Lower lobe of right lung (tissue), 2 donors: ENCODE data around the gene FGF6. TPM values are rescaled to one million over a fixed set of nuclear protein-coding genes. Genes with fewer than 3 reads are reported as not detected.

Source experiments
- ATAC-seq, 2 donors: fragments of 200-7000 bp; cut with Tn5 transposase; one replicate each; pipeline ENCODE4 v1.9.1; 2020 to 2022; ENCODE audit warnings: mild to moderate bottlenecking in 2 of 2, moderate library complexity in 2 of 2
- DNase-seq: peaks from one replicate; pipeline ENCODE4 v3.0.0-alpha.2; 2020
- H3K27ac ChIP-seq: fragments of 200-600 bp; one replicate; pipeline ENCODE4 v1.8.0; 2022
- H3K27me3 ChIP-seq: fragments of 200-600 bp; one replicate; pipeline ENCODE4 v1.8.0; 2022; ENCODE audit warnings: low read depth
- H3K36me3 ChIP-seq: fragments of 200-600 bp; one replicate; pipeline ENCODE4 v1.8.0; 2022; ENCODE audit warnings: mild to moderate bottlenecking
- H3K4me1 ChIP-seq: fragments of 200-600 bp; one replicate; pipeline ENCODE4 v1.8.0; 2022
- H3K4me3 ChIP-seq: fragments of 200-600 bp; one replicate; pipeline ENCODE4 v1.8.0; 2022; ENCODE audit warnings: mild to moderate bottlenecking
- H3K9me3 ChIP-seq: fragments of 200-600 bp; one replicate; pipeline ENCODE4 v1.8.0; 2022
- intact Hi-C: fragments of 100-400 bp; cut with DNase I; formaldehyde crosslinking; loops from one replicate; pipeline ENCODE4 v1.11.0; 2022
- total RNA-seq: library from RNA; stranded (reverse); fragmentation: NEBNext Ultra II Directional; extraction: Animal tissue kit (Norgen Biotek cat#: 25700); gene quantifications from one replicate; pipeline ENCODE4 v1.2.1, GENCODE V29; 2021
- TF ChIP-seq, protein P1 (sequence below): fragments of 200-600 bp; IDR thresholded peaks from one replicate; pipeline ENCODE4 v1.8.0; 2022; ENCODE audit warnings: antibody characterized with exemption, mild to moderate bottlenecking
- donor health status: DM: no; HTN: yes; CAD: no; lungs with severe emphysema.

Gene FGF6
- total RNA-seq, 1 donor from 2014 or later = not detected

DNA sequence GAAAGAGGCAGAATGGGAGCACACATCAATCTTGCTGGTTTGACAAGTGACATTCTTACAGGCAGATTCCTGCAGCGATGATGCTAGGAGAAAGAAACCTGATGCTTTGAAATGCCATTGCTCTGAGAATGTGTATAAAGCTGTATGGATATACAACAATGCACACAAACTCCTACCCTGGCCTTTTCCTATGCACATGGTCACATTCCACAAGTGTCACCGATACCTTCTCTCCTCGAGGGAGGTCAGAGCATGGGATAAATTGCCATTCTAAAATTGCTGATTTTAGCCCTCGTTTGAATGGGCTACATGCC is 11.9 kb downstream of the FGF6 start:
- ATAC-seq (no peak), DNase-seq (no peak)
- no peaks in the 10 kb centered on the region for H3K36me3 ChIP-seq
- peaks cover 10% of the 10 kb centered on the region for H3K27me3 ChIP-seq
- H3K9me3 ChIP-seq = no peaks in the 10 kb centered on the region
- no peak overlapping the region for H3K4me3 ChIP-seq
- intact Hi-C loops = no loop called here
- TF ChIP-seq, protein P1, sequence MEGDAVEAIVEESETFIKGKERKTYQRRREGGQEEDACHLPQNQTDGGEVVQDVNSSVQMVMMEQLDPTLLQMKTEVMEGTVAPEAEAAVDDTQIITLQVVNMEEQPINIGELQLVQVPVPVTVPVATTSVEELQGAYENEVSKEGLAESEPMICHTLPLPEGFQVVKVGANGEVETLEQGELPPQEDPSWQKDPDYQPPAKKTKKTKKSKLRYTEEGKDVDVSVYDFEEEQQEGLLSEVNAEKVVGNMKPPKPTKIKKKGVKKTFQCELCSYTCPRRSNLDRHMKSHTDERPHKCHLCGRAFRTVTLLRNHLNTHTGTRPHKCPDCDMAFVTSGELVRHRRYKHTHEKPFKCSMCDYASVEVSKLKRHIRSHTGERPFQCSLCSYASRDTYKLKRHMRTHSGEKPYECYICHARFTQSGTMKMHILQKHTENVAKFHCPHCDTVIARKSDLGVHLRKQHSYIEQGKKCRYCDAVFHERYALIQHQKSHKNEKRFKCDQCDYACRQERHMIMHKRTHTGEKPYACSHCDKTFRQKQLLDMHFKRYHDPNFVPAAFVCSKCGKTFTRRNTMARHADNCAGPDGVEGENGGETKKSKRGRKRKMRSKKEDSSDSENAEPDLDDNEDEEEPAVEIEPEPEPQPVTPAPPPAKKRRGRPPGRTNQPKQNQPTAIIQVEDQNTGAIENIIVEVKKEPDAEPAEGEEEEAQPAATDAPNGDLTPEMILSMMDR = no peak
- no peak overlapping the region for H3K27ac ChIP-seq
- no peaks in the 10 kb centered on the region for H3K4me1 ChIP-seq

DNA sequence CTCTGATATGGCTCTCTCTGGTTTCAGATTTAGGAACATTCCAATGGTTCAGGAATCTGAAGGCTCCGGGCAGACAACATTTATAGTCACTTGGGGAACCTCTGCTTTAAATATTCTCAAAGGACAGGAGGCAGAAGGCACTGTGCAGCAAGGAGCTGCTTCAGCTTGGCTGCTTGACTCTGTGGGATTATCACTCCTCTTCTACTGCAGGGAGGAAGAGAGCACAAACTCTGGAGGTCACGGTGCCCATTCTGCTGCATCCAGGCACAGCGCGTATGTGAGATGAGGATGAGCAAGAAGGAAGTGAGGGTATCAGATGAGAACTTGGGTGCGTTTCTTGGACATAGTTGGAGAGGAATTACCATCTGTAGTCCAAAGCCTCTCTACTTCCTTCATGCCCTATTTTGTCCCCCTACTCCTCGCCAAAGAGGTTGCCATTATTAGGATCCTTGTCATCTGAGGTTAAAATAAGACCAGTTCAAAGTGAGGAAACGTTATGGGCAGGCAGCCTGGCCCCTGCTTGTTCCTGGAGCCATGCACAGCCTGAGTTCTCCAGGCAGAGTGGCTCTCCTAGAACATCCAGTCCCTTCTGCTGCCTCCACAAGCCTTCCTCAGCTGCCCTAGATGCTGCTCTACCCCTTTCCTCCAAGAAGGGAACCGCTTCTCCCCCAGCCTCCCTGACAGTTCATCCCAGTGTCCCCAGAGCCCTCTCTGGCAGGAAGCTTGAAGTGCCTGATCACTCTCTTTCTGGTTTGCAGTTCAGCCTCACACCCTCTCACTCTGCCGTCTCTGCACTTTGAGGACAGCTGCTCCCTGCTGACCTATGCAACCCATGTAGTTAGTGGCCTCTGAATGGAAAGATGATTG is 12.5 kb downstream of the FGF6 start:
- Histone ChIP-seq H3K27ac (no peak overlapping the region), H3K36me3 (no peaks in the 10 kb centered on the region), H3K9me3 (no peaks in the 10 kb centered on the region), H3K27me3 (peaks cover 10% of the 10 kb centered on the region), H3K4me1 (no peaks in the 10 kb centered on the region), H3K4me3 (no peak overlapping the region)
- TF ChIP-seq, protein P1 = no peak
- intact Hi-C loops = no loop called here
- ATAC-seq = no peak
- DNase-seq = no peak

DNA sequence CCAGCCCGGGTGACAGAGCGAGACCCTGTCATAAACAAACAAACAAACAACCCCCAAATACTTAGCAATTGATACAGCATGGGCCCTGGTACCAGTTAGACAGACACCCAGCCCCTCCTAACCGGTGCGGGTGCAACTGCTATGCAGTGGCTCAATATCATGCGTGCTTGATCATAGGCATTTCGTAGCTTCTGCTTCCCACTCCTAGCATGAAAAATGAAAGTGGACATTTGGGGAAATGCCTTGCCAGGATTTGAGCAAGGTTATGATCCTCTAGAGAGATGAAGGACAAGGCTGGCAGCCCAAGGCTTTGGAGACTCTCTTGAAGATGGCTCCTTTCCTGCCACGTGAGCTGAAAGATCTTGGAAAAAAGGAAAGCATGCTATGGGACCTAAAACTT is 13.7 kb downstream of the FGF6 start:
- Histone ChIP-seq H3K4me1 (no peaks in the 10 kb centered on the region), H3K4me3 (no peak overlapping the region), H3K36me3 (no peaks in the 10 kb centered on the region), H3K27ac (no peak overlapping the region), H3K27me3 (peaks cover 10% of the 10 kb centered on the region), H3K9me3 (no peaks in the 10 kb centered on the region)
- intact Hi-C loops = no loop called here
- ATAC-seq (no peak), DNase-seq (no peak)
- TF ChIP-seq, protein P1 = no peak

DNA sequence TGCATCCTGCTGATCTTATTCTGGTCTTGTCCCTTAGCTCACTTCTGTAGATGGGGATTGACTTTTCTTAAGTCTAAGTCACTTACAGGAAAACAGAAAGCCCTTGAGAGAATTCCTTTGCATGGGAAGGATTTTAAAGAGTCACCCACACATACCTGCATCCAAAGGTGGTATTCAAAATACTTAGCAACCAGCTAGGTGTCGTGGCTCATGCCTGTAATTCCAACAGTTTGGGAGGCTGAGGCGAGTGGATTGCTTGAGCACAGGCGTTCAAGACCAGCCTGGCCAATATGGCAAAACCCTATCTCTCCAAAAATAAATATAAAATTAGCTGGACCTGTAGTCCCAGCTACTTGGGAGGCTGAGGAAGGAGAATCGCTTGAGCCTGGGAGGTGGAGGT is 14.2 kb downstream of the FGF6 start:
- Histone ChIP-seq H3K4me1 (no peaks in the 10 kb centered on the region), H3K27me3 (peaks cover 10% of the 10 kb centered on the region), H3K27ac (no peak overlapping the region), H3K36me3 (no peaks in the 10 kb centered on the region), H3K9me3 (no peaks in the 10 kb centered on the region), H3K4me3 (no peak overlapping the region)
- intact Hi-C loops = no loop called here
- TF ChIP-seq, protein P1 = no peak
- ATAC-seq (no peak), DNase-seq (no peak)

DNA sequence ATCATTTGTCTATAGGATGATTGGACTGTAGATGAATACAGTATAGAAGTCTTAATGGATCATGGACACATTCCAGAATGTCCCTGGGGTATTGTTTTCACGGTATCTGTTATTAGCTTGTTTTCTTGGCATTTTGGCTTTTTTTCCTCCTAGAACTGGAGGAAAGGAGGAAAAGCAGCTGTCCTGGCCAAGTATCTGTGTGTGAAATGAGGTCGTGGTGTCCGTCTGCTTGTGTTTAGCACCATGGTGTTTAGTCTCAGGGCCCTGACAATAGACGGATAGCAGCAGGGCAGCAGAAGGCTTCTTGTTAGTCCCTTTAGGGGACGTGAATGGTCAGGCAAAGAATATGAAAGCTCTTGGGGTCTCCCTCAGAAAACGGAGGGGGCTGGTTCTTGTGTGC is 21.2 kb downstream of the FGF6 start:
- H3K9me3 ChIP-seq = no peaks in the 10 kb centered on the region
- H3K36me3 ChIP-seq = no peaks in the 10 kb centered on the region
- TF ChIP-seq, protein P1 = no peak
- intact Hi-C loops = no loop called here
- H3K4me1 ChIP-seq = no peaks in the 10 kb centered on the region
- no peak for ATAC-seq
- no peak overlapping the region for H3K27ac ChIP-seq
- no peaks in the 10 kb centered on the region for H3K27me3 ChIP-seq
- no peak for DNase-seq
- H3K4me3 ChIP-seq = no peak overlapping the region
